Smooth muscle cell of the brain vasculature (primary cell): Measurements from ENCODE around the gene EDEM2.
"Not testable (repeated sequence)": the region's sequence is repeated elsewhere in the genome, so short reads cannot be mapped to it uniquely, and the experiment has no call there.

Experiments
- DNase-seq: peaks from one replicate; pipeline ENCODE4 v3.0.0-alpha.2; 2012; ENCODE audit warnings: low read depth, low spot score

Gene EDEM2

GRCh38 chr20:35146920-35147574, at the start of gene EDEM2:
Gene EDEM2 (minus strand): TSS chr20:35147336. CDS start chr20:35147258, 78 bp downstream.
- peak; percentile 92 for DNase-seq

GRCh38 chr20:35196313-35196712, 49.2 kb upstream of the EDEM2 start:
- no peak for DNase-seq

GRCh38 chr20:35193031-35193791, 46.1 kb upstream of the EDEM2 start:
- DNase-seq, result not testable (repeated sequence)

- DNase-seq, result no peak
These were observed 45.2 kb upstream of the EDEM2 start for GRCh38 chr20:35192118-35192872.

GRCh38 chr20:35191419-35192117, 44.4 kb upstream of the EDEM2 start:
- DNase-seq, result no peak

- no peak for DNase-seq
These were observed 43.4 kb upstream of the EDEM2 start for GRCh38 chr20:35190556-35190955.

GRCh38 chr20:35189223-35189622, 42.1 kb upstream of the EDEM2 start:
- not testable (repeated sequence) for DNase-seq

GRCh38 chr20:35187584-35188190, 40.6 kb upstream of the EDEM2 start:
- no peak for DNase-seq

GRCh38 chr20:35186691-35187289, 39.7 kb upstream of the EDEM2 start:
- DNase-seq, result not testable (repeated sequence)

GRCh38 chr20:35181731-35182130, 34.6 kb upstream of the EDEM2 start:
- no peak for DNase-seq

- DNase-seq, result no peak
These were observed 33.1 kb upstream of the EDEM2 start for GRCh38 chr20:35180266-35180665.

GRCh38 chr20:35179292-35180212, 32.4 kb upstream of the EDEM2 start:
- no peak for DNase-seq

- DNase-seq, result no peak
These were observed 29.0 kb upstream of the EDEM2 start for GRCh38 chr20:35176132-35176531.

GRCh38 chr20:35174458-35175216, 27.5 kb upstream of the EDEM2 start:
- DNase-seq, result no peak

GRCh38 chr20:35173576-35174192, 26.5 kb upstream of the EDEM2 start:
- DNase-seq, result no peak

GRCh38 chr20:35172434-35172806, 25.3 kb upstream of the EDEM2 start:
- DNase-seq, result no peak

- peak; percentile 62 for DNase-seq
These were observed 24.8 kb upstream of the EDEM2 start, which contains the start of gene PROCR for GRCh38 chr20:35171753-35172433. Gene PROCR (plus strand): TSS chr20:35172072. CDS start chr20:35172155, 83 bp downstream.

- no peak for DNase-seq
These were observed 24.3 kb upstream of the EDEM2 start for GRCh38 chr20:35171438-35171752.
